H7 (cell line): ENCODE results near the gene MPPED1. TPM values are rescaled to one million over a fixed set of nuclear protein-coding genes. Genes with fewer than 3 reads are reported as not detected.

Experiments
- DNase-seq: peaks from one replicate; pipeline ENCODE4 v3.0.0; 2012
- H3K27me3 ChIP-seq: 2 replicates; pipeline ENCODE4 v1.6.0; 2011; ENCODE audit warnings: mild to moderate bottlenecking, low read length; ENCODE audit not compliant: control insufficient read depth, insufficient read depth
- H3K36me3 ChIP-seq: replicated peaks from 2 replicates; pipeline ENCODE4 v1.5.1; 2011; ENCODE audit warnings: low read length; ENCODE audit not compliant: control insufficient read depth, insufficient read depth
- H3K4me3 ChIP-seq: 2 replicates; pipeline ENCODE4 v1.5.1; 2011; ENCODE audit warnings: low read depth, mild to moderate bottlenecking, control low read depth, low read length, moderate library complexity; ENCODE audit not compliant: insufficient read depth
- total RNA-seq: library from RNA; depleted of rRNA; stranded (reverse); fragments of >200 nt; shearing (Covaris generic); gene quantifications from 2 replicates; pipeline ENCODE4 v1.2.3, GENCODE V29; 2014

The MPPED1 gene
- total RNA-seq, 1 experiment from 2014 or later = 1.2 TPM

DNA sequence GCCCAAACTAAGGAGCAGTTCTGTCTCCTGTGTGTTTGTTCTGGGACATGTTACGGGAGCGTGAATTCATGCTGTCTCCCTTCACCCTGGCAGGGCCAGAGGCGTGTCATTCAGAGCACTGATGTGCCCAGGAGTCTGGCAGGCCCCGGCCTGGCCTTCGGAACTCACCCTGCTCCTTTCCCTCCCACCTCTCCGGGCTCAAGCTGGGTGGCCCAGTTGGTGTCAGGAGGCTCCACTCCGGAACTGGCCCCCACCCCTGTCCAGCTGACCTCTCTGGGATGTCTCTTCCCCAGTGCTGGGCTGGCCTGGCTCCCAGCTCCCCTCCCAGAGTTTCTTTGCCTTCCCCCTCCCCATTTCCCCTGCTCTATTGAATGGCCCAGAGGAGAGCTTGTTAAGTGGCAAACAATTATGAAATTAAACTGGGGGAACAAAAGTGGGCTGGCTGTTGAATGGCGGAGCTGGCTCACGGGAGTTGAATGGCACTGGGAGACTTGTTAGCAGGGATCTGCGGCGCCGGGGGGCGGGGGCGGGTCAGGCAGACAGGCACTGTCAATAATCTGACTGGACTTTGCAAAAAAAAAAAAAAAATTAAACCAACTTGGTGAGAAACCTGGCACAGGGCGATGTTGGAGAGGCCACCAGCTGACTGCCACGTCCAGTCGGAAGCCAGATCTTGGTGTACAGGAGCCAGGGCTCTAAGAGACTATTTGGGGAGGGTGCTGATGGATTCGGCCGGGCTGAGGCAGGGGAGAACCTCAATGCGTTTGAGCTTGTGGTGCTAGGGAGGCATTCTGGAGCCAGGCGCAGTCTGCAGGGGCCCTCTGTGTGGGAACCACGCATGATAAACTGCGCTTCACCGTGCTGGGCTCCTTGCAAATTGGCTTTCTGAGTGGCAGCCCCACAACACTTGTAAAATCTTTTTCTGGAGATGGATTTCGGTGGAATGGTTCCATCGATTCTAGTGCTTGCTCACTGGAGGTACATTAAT lies 1.3 kb downstream of the MPPED1 start:
- Histone ChIP-seq H3K36me3 (no peaks in the 10 kb centered on the region), H3K27me3 (peaks cover 32% of the 10 kb centered on the region), H3K4me3 (no peak overlapping the region)

DNA sequence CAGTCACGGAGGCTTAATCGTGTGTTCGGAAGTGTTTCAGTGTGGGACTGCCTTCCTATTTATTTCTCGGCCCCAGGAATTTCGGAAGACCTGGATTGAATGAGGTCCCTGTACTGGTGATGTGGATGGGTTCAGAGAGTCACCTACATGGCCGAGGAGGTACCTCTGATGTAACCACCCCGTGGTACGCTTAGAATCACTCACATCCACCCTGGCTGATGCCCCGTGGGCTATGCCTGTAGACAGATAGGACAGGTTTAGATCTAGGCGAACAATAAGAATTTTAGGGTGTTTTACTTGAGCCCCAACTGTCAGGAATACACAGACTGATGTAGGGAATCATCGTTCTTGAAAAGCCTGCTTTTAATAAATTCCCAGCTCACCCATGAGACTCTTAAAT lies 2.0 kb downstream of the MPPED1 start:
- no peaks in the 10 kb centered on the region for H3K36me3 ChIP-seq
- H3K27me3 ChIP-seq = peaks cover 32% of the 10 kb centered on the region
- DNase-seq = no peak
- no peak overlapping the region for H3K4me3 ChIP-seq

More for the DNA sequence above, 1.3 kb downstream of the MPPED1 start:
- peak; percentile 64 for DNase-seq

DNA sequence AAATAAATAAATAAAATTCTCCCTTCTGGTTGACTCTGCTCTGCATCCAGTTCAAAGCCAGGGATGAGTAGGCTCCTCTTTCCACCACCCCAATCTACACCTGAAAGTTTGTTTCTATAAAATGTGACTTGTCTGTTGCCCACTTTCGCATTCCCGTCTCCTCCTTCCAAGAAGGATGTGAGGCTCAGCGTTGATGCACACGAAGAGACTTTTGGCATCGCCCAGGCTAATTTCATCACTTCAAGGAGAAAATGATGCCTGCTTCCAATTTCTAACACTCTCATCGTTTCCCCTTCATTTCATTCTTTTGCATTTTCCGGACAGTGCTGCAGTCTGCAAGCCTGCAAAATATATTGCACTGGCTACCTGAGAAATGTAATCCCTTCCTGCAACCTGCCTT lies 3.9 kb downstream of the MPPED1 start:
- DNase-seq = no peak
- no peaks in the 10 kb centered on the region for H3K36me3 ChIP-seq
- H3K27me3 ChIP-seq = peaks cover 22% of the 10 kb centered on the region
- no peak overlapping the region for H3K4me3 ChIP-seq

DNA sequence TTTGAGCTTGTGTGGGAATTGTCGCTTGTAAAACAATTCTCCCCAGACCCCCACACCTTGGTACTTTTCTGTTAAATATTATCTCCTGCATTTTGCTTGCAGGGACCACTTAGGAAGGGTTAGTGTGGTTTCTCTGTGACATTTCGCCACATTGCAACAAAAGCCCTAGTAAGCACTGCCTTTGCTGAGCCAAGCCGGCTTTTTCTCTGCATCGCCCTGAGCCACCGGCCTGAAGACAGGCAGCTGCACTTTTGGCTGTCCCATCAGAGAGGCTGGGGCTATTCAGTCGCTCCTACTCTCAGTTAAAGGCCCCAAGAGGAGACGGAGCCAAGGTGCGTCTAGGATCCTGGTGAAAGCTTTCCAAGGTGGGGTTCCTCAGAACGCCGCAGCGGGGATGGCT lies 5.7 kb downstream of the MPPED1 start:
- H3K36me3 ChIP-seq = no peaks in the 10 kb centered on the region
- H3K4me3 ChIP-seq = no peak overlapping the region
- no peak for DNase-seq
- peaks cover 11% of the 10 kb centered on the region for H3K27me3 ChIP-seq

DNA sequence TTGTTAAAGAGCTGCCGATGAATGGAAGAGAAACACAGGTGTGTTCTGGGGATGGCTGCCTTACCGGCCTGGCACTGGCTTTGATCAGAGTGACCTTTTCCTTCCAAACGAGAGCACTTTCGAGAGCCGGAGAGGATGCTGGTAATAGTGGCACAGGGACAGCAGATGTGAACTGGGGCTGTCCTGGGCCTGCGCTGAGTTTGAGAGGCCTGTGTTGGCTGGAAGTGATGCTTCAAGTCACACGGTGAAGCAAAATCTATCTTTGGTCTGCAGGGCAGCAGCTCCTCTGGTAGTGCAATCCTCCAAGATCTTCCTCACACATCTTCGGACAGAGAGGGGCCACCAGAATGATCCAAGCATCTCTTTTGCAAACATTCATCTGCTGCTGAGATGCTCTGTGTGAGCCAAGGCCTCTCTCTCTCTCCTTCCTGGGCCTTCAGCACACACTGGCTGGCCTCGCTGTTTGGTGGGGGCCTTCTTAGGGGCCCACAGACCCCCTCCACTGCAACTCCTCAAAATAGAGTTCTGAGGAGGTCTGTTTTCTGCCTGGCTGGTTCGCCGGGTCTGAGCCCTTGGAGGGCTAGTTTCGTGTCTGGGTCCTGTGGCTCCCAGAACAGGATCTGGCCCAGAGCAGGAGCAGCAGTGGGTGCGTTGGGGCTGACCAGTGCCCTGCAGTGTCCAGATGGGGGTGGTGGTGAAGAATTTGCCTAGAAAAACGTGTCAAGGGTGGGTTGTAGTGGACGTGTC lies 6.4 kb downstream of the MPPED1 start:
- Histone ChIP-seq H3K4me3 (no peak overlapping the region), H3K36me3 (no peaks in the 10 kb centered on the region), H3K27me3 (peaks cover 4% of the 10 kb centered on the region)
- DNase-seq = no peak

DNA sequence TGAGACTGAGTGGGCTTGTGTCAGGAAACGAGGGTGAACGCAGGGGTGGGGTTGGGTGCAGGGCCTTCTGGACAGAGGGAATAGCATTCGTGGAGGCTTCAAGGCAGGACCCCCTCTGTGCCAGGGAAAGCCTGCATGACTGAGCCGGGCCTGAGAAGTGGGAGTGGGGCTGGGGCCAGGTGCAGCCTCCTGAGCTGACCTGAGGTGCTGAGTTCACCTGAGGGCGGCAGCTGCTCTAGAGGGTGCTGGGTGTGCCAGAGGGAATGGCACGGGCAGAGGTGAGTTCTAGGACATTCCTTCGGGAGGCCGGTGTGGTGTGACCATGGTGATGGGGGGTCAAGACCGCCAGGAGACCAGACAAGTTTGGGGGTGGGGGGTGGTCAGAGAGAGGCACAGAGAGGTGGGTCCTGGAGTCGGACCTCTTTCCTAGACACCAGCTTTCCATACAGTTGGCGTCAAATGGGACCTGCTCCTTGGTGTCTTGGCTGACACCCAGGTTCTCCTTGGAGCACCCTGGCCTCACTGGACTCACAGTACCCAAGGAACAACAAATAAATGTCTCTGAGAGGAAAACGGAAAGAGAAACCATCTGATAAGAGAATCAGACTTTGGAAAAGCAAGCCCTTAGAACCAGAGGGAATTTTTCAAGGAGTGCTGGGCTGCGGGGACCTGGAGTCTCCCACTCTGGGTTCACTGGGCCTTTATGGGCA lies 7.7 kb downstream of the MPPED1 start:
- Histone ChIP-seq H3K36me3 (no peaks in the 10 kb centered on the region), H3K4me3 (no peak overlapping the region), H3K27me3 (no peaks in the 10 kb centered on the region; the same call in 1 of the 2 replicates)
- no peak for DNase-seq

DNA sequence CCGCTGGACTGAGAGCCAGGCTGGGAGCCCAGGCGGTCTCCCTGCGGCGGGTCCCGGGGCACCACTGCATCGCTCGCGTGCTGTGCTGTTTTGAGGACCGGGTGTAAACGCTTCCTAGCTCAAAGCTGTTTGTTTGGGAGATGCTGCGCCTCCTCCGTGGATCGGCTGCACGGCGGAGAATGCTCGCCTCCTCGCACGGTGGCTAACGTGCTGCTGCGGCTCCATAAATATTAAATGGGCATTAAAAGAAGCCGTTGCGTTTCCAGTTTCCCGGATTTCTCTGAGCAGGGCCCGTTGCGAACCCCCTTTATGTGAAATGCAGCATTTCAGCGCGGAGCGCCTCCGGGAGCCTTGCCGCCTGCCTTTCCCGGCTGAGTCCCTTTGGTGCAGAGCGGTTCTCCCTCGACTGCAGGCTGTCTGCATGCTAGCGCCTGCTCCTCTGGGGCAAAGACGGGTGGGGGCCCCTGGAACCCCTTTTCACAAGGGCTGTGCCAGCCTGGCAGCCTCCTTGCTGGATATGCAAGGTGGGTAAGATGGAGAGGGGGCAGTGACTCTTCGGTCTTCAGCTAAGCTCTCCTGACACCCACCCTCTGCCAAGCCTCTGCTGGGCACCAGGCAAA lies 9.3 kb downstream of the MPPED1 start:
- Histone ChIP-seq H3K4me3 (no peak overlapping the region), H3K36me3 (no peaks in the 10 kb centered on the region), H3K27me3 (no peaks in the 10 kb centered on the region)
- DNase-seq = no peak

DNA sequence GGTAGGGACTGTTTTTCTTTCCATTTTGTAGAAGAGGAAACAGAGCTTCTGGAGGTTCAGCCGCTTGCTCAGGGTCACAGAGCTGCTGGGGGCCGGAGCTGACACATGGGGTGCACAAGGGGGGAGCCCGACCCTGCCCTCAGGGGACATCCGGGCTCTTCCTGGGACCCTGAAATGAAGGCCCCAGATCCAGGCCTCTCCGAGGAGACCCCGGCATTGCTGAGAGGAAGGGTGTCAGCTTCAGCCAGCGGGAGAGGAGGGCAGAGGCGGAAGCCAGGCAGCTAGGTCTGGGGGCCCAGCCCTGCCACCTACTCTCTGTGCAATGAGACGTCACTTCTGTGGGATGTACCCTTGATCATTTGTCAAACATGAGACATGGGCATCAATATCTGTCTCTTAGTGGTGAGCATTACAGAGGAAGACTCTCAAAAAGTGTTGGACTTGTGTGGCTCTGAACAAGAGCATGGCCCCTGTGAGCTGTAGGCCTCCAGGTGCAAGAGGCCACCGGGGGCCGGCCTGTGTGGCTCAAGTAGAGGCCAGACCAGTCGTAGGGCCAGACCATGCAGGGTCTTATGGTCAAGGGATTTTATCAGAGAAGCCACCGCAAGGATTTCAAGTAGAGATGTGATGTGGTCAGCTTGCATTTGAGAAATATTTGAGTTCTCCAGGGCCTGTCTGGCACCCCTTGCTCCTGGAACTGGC lies 10.3 kb downstream of the MPPED1 start:
- H3K36me3 ChIP-seq = no peaks in the 10 kb centered on the region
- H3K4me3 ChIP-seq = no peak overlapping the region
- no peak for DNase-seq
- no peaks in the 10 kb centered on the region for H3K27me3 ChIP-seq

DNA sequence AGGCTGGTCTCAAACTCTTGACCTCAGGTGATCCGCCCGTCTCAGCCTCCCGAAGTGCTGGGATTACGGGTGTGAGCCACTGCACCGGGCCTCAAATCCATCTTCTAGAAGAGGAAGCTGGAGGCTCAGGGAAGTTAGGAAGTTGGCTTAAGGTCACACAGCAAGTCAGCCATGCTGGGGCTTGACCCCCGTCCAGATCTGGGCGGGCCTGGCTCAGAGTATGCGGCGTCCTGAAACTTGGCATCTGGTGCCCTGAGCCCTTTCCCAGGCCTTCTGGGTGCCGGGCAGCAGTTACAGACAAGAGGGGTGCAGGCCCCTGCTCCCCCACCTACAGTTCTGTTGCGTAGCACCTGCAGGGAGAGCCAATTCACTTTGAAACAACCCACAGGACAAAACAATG lies 11.2 kb downstream of the MPPED1 start:
- H3K27me3 ChIP-seq = no peaks in the 10 kb centered on the region
- DNase-seq = no peak
- H3K36me3 ChIP-seq = no peaks in the 10 kb centered on the region
- no peak overlapping the region for H3K4me3 ChIP-seq

DNA sequence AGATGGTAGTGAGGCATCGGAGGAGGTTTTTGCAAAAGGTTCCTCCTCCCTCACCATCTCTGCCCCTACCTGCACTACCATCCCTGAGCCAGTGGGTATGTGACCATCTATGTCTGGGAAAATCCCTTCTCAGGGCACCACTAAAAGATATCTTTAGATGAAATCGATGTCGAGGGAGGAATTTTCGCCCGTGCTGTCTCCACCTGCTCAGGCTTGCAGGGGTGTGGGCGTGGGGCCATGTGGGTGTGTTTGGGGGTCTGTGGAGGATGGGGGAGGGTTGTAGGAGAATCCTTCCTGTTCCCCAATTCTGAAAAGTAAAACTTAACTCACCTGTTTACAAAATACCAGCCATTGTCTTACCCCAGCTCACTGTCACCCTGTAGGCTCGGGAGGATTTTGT lies 12.4 kb downstream of the MPPED1 start:
- H3K4me3 ChIP-seq = no peak overlapping the region
- no peak for DNase-seq

DNA sequence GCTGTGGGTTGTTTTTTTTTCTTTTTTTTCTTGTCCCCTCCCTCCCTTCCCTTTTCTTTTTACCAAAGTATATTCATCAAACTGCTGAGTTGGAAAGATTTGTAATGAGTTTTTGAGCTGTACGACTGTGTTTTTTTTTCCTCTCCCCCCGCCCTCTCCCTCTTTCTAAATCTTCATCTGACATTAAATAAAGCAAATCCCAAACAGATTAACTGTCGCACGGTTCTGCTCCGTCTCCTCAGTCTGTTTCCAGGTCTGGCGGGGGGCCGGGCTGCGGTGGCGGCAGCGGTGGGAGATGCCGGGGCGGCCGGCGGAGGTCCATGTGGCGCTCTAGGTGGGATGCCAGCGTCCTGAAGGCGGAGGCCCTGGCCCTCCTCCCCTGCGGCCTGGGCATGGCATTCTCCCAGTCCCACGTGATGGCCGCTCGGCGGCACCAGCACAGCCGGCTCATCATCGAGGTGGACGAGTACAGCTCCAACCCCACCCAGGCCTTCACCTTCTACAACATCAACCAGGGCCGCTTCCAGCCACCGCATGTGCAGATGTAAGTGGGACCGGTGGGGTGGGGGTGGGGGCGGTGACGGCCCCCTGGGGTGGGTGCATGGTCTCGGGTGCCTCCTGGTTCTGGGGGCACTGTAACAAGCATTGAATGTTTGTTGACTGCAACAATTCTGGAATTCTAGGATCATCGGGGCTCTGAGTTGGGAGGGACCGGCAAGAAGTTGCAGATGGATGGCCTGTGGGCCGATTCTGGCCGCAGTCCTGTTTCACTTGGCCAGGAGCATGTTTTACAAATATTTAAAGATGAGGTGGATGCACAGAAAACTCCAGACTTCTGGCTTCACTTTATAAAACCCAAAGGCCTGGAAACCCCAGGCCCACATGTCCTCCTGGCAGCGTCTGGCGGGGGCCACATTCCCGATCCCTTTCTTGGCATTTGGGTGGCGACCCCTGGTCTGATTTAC lies 13.1 kb downstream of the MPPED1 start:
- Histone ChIP-seq H3K27me3 (no peaks in the 10 kb centered on the region), H3K36me3 (no peaks in the 10 kb centered on the region), H3K4me3 (no peak overlapping the region)
- peak; percentile 64 for DNase-seq

More for the DNA sequence above, 12.4 kb downstream of the MPPED1 start:
- Histone ChIP-seq H3K27me3 (no peaks in the 10 kb centered on the region), H3K36me3 (no peaks in the 10 kb centered on the region)

DNA sequence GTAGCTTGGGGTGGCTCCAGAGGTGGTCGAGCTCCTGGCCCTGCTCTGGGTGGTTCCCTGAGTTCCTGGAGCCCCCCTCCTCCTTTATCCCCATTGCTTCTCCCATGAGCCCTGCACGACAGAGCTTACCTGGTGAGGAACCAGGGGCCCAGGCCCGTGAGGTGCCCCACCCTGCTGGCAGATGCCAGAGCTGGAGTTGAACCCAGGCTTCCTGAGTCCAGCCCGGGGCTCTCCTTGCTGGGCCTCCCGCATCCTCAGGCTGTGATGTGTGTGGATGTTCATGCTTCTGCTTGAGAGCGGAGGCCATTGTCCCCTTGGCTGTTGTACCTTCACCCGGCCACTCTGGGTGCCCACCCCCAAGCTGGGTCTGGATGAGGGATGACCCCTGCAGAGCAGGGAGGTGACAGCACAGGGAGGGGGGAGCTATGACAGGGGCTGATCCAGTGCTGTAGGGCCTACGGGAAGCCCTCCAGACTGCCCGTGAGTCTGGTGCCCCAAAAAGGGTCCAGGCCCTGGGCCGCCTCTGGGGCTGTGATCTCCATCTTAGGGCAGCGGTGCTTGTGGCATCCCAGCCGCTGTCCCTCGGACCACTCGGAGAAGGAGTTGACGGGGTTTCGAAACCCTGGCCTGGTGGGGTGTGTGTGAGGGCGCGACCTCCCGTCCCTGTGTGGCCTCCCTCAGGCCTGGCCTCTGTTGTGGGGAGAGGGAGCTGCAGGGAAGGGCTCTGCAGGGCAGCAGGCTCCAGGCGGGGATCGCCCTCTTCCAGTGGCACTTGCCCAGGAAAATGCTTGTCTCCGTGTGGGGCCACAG lies 14.4 kb downstream of the MPPED1 start:
- no peaks in the 10 kb centered on the region for H3K27me3 ChIP-seq
- DNase-seq = peak; percentile 56
- no peak overlapping the region for H3K4me3 ChIP-seq
- no peaks in the 10 kb centered on the region for H3K36me3 ChIP-seq
